H1 (cell line): ENCODE data around the gene HLA-A. TPM values are rescaled to one million over a fixed set of nuclear protein-coding genes. Genes with fewer than 3 reads are reported as not detected.

Source experiments
- CTCF ChIA-PET: fragments of 300-600 bp; sonication (Branson Sonifier 250); formaldehyde crosslinking; loops from one replicate; lab custom pipeline; 2021; ENCODE audit not compliant: partially characterized antibody; lab: Charles Lee
- POLR2A ChIA-PET: fragments of 300-600 bp; sonication (Branson Sonifier 250); formaldehyde crosslinking; loops from one replicate; lab custom pipeline; 2021; ENCODE audit warnings: inconsistent platforms; ENCODE audit not compliant: partially characterized antibody; lab: Charles Lee
- DNase-seq, 2 experiments: peaks; one replicate each; pipeline versions ENCODE4 v3.0.0 to v3.0.0-alpha.2; 2010 to 2022; ENCODE audit warnings: low spot score in 2 of 2, low read depth in 1 of 2, mixed read lengths in 1 of 2
- FAIRE-seq: peaks from 2 replicates; lab custom pipeline; 2011; peaks lifted over from hg19 to GRCh38; lab: Jason Lieb, UNC
- H2AFZ ChIP-seq: 2 replicates; pipeline ENCODE4 v1.8.1; 2012; ENCODE audit warnings: low read length, inconsistent platforms
- H2AK5ac ChIP-seq: 2 replicates; pipeline ENCODE4 v1.6.1; 2013; ENCODE audit warnings: low read depth, low read length
- H2BK120ac ChIP-seq: replicated peaks from 2 replicates; pipeline ENCODE3; 2013; ENCODE audit warnings: low read depth, low read length, inconsistent platforms
- H2BK12ac ChIP-seq: 2 replicates; pipeline ENCODE4 v1.6.1; 2013; ENCODE audit warnings: low read depth, low read length
- H2BK15ac ChIP-seq: 2 replicates; pipeline ENCODE4 v1.6.1; 2013; ENCODE audit warnings: low read length
- H2BK20ac ChIP-seq: 2 replicates; pipeline ENCODE4 v1.6.1; 2013; ENCODE audit warnings: low read length
- H2BK5ac ChIP-seq: 2 replicates; pipeline ENCODE4 v1.6.1; 2013; ENCODE audit warnings: low read depth, low read length
- H3K14ac ChIP-seq: 2 replicates; pipeline ENCODE4 v1.6.1; 2013; ENCODE audit warnings: inconsistent platforms; ENCODE audit not compliant: insufficient read length
- H3K18ac ChIP-seq: 2 replicates; pipeline ENCODE4 v1.6.1; 2013; ENCODE audit warnings: low read length; ENCODE audit errors: extremely low read depth
- H3K23ac ChIP-seq: 2 replicates; pipeline ENCODE4 v1.6.1; 2013; ENCODE audit warnings: inconsistent platforms; ENCODE audit not compliant: insufficient read length
- H3K23me2 ChIP-seq: 2 replicates; pipeline ENCODE4 v1.6.1; 2013; ENCODE audit warnings: low read depth, low read length
- H3K27ac ChIP-seq: 2 replicates; pipeline ENCODE4 v1.6.1; 2011; ENCODE audit warnings: low read depth, low read length, inconsistent platforms
- H3K27me3 ChIP-seq, 4 experiments: replicated peaks in 1 of 4; 1 replicate in 1 of 4; 2 replicates in 3 of 4; pipeline versions ENCODE4 v1.6.1 to v1.8.1; 2011 to 2013; ENCODE audit warnings: low read length in 3 of 4, mild to moderate bottlenecking in 3 of 4, inconsistent platforms in 2 of 4, mixed read lengths in 2 of 4, moderate library complexity in 1 of 4; ENCODE audit not compliant: control insufficient read depth in 3 of 4, insufficient read depth in 3 of 4; ENCODE audit errors: extremely low read depth in 1 of 4
- H3K36me3 ChIP-seq, 4 experiments: 2 replicates each; pipeline versions ENCODE4 v1.6.1 to v1.8.1; 2011 to 2013; ENCODE audit warnings: mild to moderate bottlenecking in 4 of 4, low read length in 3 of 4, moderate library complexity in 2 of 4, control low read depth in 1 of 4, inconsistent platforms in 1 of 4; ENCODE audit not compliant: insufficient read depth in 4 of 4, control insufficient read depth in 2 of 4
- H3K4ac ChIP-seq: replicated peaks from 2 replicates; pipeline ENCODE3; 2013; ENCODE audit warnings: low read length, low read depth, mixed read lengths, inconsistent platforms; ENCODE audit not compliant: insufficient read length
- H3K4me1 ChIP-seq, 4 experiments: replicated peaks in 1 of 4; 1 replicate in 1 of 4; 2 replicates in 3 of 4; pipeline versions ENCODE4 v1.6.1 to v1.8.1; 2011 to 2013; ENCODE audit warnings: low read length in 3 of 4, inconsistent platforms in 2 of 4, mixed read lengths in 1 of 4; ENCODE audit not compliant: insufficient read depth in 4 of 4, control insufficient read depth in 3 of 4
- H3K4me2 ChIP-seq, 2 experiments: 2 replicates each; pipeline versions ENCODE4 v1.6.1 to v1.8.1; 2011 to 2013; ENCODE audit warnings: low read depth in 2 of 2, low read length in 2 of 2, control low read depth in 1 of 2, inconsistent platforms in 1 of 2, mild to moderate bottlenecking in 1 of 2; ENCODE audit not compliant: insufficient read depth in 1 of 2
- H3K4me3 ChIP-seq, 4 experiments: fragments of 200-600, 300-600 bp in 1 of 4; sonication (generic), shearing (Covaris generic), sonication (Bioruptor Twin) in 1 of 4; 2 replicates each; pipeline versions ENCODE4 v1.5.1 to v1.8.1; 2011 to 2016; ENCODE audit warnings: low read length in 4 of 4, low read depth in 3 of 4, control low read depth in 2 of 4, inconsistent platforms in 2 of 4, mild to moderate bottlenecking in 2 of 4, mixed read lengths in 1 of 4, moderate library complexity in 1 of 4; ENCODE audit not compliant: insufficient read depth in 2 of 4; ENCODE audit errors: extremely low read depth in 1 of 4
- H3K56ac ChIP-seq: replicated peaks from 2 replicates; pipeline ENCODE3; 2013; ENCODE audit warnings: low read depth, mild to moderate bottlenecking, mixed read lengths, low read length, inconsistent platforms; ENCODE audit not compliant: insufficient read length
- H3K79me1 ChIP-seq: 2 replicates; pipeline ENCODE4 v1.6.1; 2013; ENCODE audit warnings: low read depth, low read length, control low read depth
- H3K79me2 ChIP-seq, 2 experiments: 2 replicates each; pipeline versions ENCODE4 v1.6.1 to v1.8.1; 2012 to 2013; ENCODE audit warnings: low read length in 2 of 2, mild to moderate bottlenecking in 2 of 2, inconsistent platforms in 1 of 2; ENCODE audit not compliant: insufficient read depth in 2 of 2, control insufficient read depth in 1 of 2
- H3K9ac ChIP-seq, 4 experiments: replicated peaks in 1 of 4; 1 replicate in 1 of 4; 2 replicates in 3 of 4; pipeline versions ENCODE4 v1.6.1 to v1.8.1; 2011 to 2013; ENCODE audit warnings: low read depth in 3 of 4, low read length in 3 of 4, control low read depth in 2 of 4, mild to moderate bottlenecking in 2 of 4, moderate library complexity in 2 of 4, inconsistent platforms in 1 of 4; ENCODE audit errors: extremely low read depth in 1 of 4
- H3K9me3 ChIP-seq, 2 experiments: 2 replicates each; pipeline versions ENCODE4 v1.6.1 to v1.8.1; 2012 to 2013; ENCODE audit warnings: mild to moderate bottlenecking in 2 of 2, moderate library complexity in 2 of 2, control low read depth in 1 of 2, inconsistent platforms in 1 of 2, low read depth in 1 of 2, low read length in 1 of 2, mixed read lengths in 1 of 2; ENCODE audit not compliant: insufficient read depth in 2 of 2
- H4K20me1 ChIP-seq, 2 experiments: replicated peaks in 1 of 2; 2 replicates each; pipeline versions ENCODE3 to v1.8.1; 2011 to 2013; ENCODE audit warnings: inconsistent platforms in 2 of 2, low read length in 2 of 2, mild to moderate bottlenecking in 1 of 2; ENCODE audit not compliant: insufficient read depth in 2 of 2, control insufficient read depth in 1 of 2
- H4K5ac ChIP-seq: 2 replicates; pipeline ENCODE4 v1.6.1; 2013; ENCODE audit warnings: low read length, low read depth, mixed read lengths, inconsistent platforms; ENCODE audit not compliant: insufficient read length
- H4K8ac ChIP-seq: 2 replicates; pipeline ENCODE4 v1.8.0; 2013; ENCODE audit warnings: mild to moderate bottlenecking, moderate library complexity, low read length, inconsistent platforms; ENCODE audit not compliant: insufficient read depth; ENCODE audit errors: extremely low read depth
- H4K91ac ChIP-seq: replicated peaks from 2 replicates; pipeline ENCODE3; 2013; ENCODE audit warnings: low read length, mixed read lengths, inconsistent platforms; ENCODE audit not compliant: insufficient read length
- CBX5 ChIP-seq: fragments of 300-800, 300-1000 bp; sonication (generic); IDR thresholded peaks from 2 replicates; pipeline ENCODE4 v1.7.1; 2016; ENCODE audit warnings: antibody characterized with exemption, low read length, low read depth
- E2F6 ChIP-seq: IDR thresholded peaks from 2 replicates; pipeline ENCODE4 v1.6.1; 2012; ENCODE audit warnings: inconsistent platforms
- MAFK ChIP-seq: IDR thresholded peaks from 2 replicates; pipeline ENCODE4 v1.6.1; 2012; ENCODE audit warnings: low read depth, mild to moderate bottlenecking, improper control_type of control experiment, low read length
- RBBP5 ChIP-seq: IDR thresholded peaks from 2 replicates; pipeline ENCODE4 v1.7.1; 2012; ENCODE audit warnings: low read depth, mild to moderate bottlenecking, inconsistent platforms, low read length, moderate library complexity, borderline replicate concordance
- RXRA ChIP-seq: IDR thresholded peaks from 2 replicates; pipeline ENCODE4 v1.6.1; 2011; ENCODE audit warnings: low read depth, mild to moderate bottlenecking, low read length, moderate library complexity; ENCODE audit not compliant: insufficient read depth
- SP2 ChIP-seq: IDR thresholded peaks from 2 replicates; pipeline ENCODE4 v1.6.1; 2012; ENCODE audit warnings: mild to moderate bottlenecking, low read length, inconsistent platforms
- WGBS, 2 experiments: shearing (Covaris generic) in 1 of 2; methylation state at CpG; one replicate each; pipeline versions ENCODE4 v1.1.6 to v1.1.7; 2013 to 2015; ENCODE audit warnings: low lambda C conversion rate in 2 of 2, mixed read lengths in 2 of 2, inconsistent platforms in 1 of 2, low coverage in 1 of 2, missing lambda C conversion rate in 1 of 2; ENCODE audit not compliant: insufficient replicate concordance in 2 of 2, insufficient coverage in 1 of 2, insufficient read length in 1 of 2; ENCODE audit errors: extremely low coverage in 1 of 2, missing lambda C conversion rate in 1 of 2; 5-methylcytosine and 5-hydroxymethylcytosine counted together
- polyA plus RNA-seq, 7 experiments: library from polyadenylated mRNA; depleted of rRNA in 3 of 7; stranded (reverse) in 5 of 7; unstranded in 2 of 7; fragments of >200 nt in 5 of 7; fragments of 200-250 nt in 2 of 7; gene quantifications; 1 replicate in 5 of 7; 2 replicates in 1 of 7; 4 replicates in 1 of 7; pipeline versions ENCODE4 v1.2.1 to v1.2.3, GENCODE V29; 2011 to 2013; ENCODE audit warnings: missing spikeins in 2 of 7, mixed read lengths in 2 of 7
- total RNA-seq: library from RNA; stranded (reverse); fragmentation: NEBNext Ultra II Directional; extraction: Animal tissue kit (Norgen Biotek cat#: 25700); gene quantifications from 2 replicates; pipeline ENCODE4 v1.2.1, GENCODE V29; 2021

HLA-A gene
- total and polyA plus RNA-seq, 2 of the 8 experiments (the other 6 are each of a cell fraction or from before 2014, with no cell fraction given) = 221 to 474 TPM

GRCh38 chr6:29908710-29909109 lies 33.6 kb upstream of the HLA-A start:
- Histone ChIP-seq H3K23ac (no peak overlapping the region), H3K27me3 (no peaks in the 10 kb centered on the region; a peak in 1 of 7 replicates), H2BK5ac (no peak overlapping the region), H4K8ac (no peak overlapping the region), H3K9me3 (no peaks in the 10 kb centered on the region), H3K9ac (no peak overlapping the region), H2BK20ac (no peak overlapping the region), H3K4me2 (no peak overlapping the region), H3K4ac (no peak overlapping the region), H3K14ac (no peak overlapping the region), H2BK12ac (no peak overlapping the region), H4K5ac (no peak overlapping the region), H2BK120ac (no peak overlapping the region), H3K36me3 (no peaks in the 10 kb centered on the region), H3K4me3 (no peak overlapping the region), H3K79me1 (no peaks in the 10 kb centered on the region), H3K23me2 (no peaks in the 10 kb centered on the region), H2BK15ac (no peak overlapping the region), H2AFZ (no peak overlapping the region), H3K27ac (no peak overlapping the region), H3K56ac (no peak overlapping the region), H3K79me2 (no peaks in the 10 kb centered on the region), H3K18ac (no peak overlapping the region), H3K4me1 (no peaks in the 10 kb centered on the region), H2AK5ac (no peak overlapping the region), H4K20me1 (no peaks in the 10 kb centered on the region), H4K91ac (no peak overlapping the region)
- no peak for FAIRE-seq
- CTCF ChIA-PET = interaction anchor here (1.3 kb wide), 1 partner anchor 44 kb away, joined by 3 read pairs; no protein-coding TSS in a partner anchor
- TF ChIP-seq RBBP5 = no peak
- no peak for TF ChIP-seq RXRA
- TF ChIP-seq SP2 = no peak
- TF ChIP-seq MAFK = no peak
- TF ChIP-seq CBX5 = no peak
- no peak for TF ChIP-seq E2F6
- POLR2A ChIA-PET = no interaction called here
- no peak for DNase-seq
- WGBS, 2 experiments = 66% methylated on average over 5 of the region's 6 CpGs; no CpG with 5 or more reads in 1 of the 2 experiments
